ENCODE results near the gene CNTD1. TPM values are rescaled to one million over a fixed set of nuclear protein-coding genes. Genes with fewer than 3 reads are reported as not detected.

CNTD1 gene
- total RNA-seq, 1 donor from 2014 or later = not detected

Other genes starting within 250 kb of the CNTD1 start
- gene HSD17B1, start 245.9 kb upstream of the CNTD1 start, total RNA-seq = 0.42 and 0.83 TPM in 2 replicates
- 97.7 and 109 TPM in 2 replicates for gene COASY, start 236.7 kb upstream of the CNTD1 start, total RNA-seq
- gene MLX, start 231.8 kb upstream of the CNTD1 start, total RNA-seq = 67.8 and 72.6 TPM in 2 replicates
- gene PSMC3IP, start 221.1 kb upstream of the CNTD1 start, total RNA-seq = 29.1 and 31.1 TPM in 2 replicates
- 35.8 and 38.3 TPM in 2 replicates for gene RETREG3, start 189.5 kb upstream of the CNTD1 start, total RNA-seq
- gene TUBG1, start 189.2 kb upstream of the CNTD1 start, total RNA-seq = 99.9 and 100 TPM in 2 replicates
- 11.8 and 12.9 TPM in 2 replicates for gene TUBG2, start 139.6 kb upstream of the CNTD1 start, total RNA-seq
- 0.77 and 1.1 TPM in 2 replicates for gene PLEKHH3, start 121.9 kb upstream of the CNTD1 start, total RNA-seq
- gene CCR10, start 117.0 kb upstream of the CNTD1 start, total RNA-seq = 0.17 and 0.75 TPM in 2 replicates
- 3.0 and 3.2 TPM in 2 replicates for gene CNTNAP1, start 116.3 kb upstream of the CNTD1 start, total RNA-seq
- gene EZH1, start 53.8 kb upstream of the CNTD1 start, total RNA-seq = 39.5 and 39.6 TPM in 2 replicates
- gene RAMP2, start 37.6 kb upstream of the CNTD1 start, total RNA-seq = not detected in 2 replicates
- 89.5 and 93.7 TPM in 2 replicates for gene VPS25, start 25.4 kb upstream of the CNTD1 start, total RNA-seq
- gene WNK4, start 18.3 kb upstream of the CNTD1 start, total RNA-seq = 0.12 TPM in 2 replicates
- gene COA3, start 157 bp upstream of the CNTD1 start, total RNA-seq = 50.4 and 50.7 TPM in 2 replicates
- gene BECN1, start 25.4 kb downstream of the CNTD1 start, total RNA-seq = 94.1 and 106 TPM in 2 replicates
- gene PSME3, start 34.5 kb downstream of the CNTD1 start, total RNA-seq = 232 and 250 TPM in 2 replicates
- gene AOC2, start 45.7 kb downstream of the CNTD1 start, total RNA-seq = 3.3 and 4.2 TPM in 2 replicates
- 1.8 and 2.2 TPM in 2 replicates for gene AOC3, start 52.3 kb downstream of the CNTD1 start, total RNA-seq
- gene G6PC1, start 101.9 kb downstream of the CNTD1 start, total RNA-seq = not detected in 2 replicates
- gene AARSD1, start 165.6 kb downstream of the CNTD1 start, total RNA-seq = 78.2 and 78.4 TPM in 2 replicates
- 0.66 and 1.4 TPM in 2 replicates for gene PTGES3L, start 181.2 kb downstream of the CNTD1 start, total RNA-seq
- gene RUNDC1, start 181.7 kb downstream of the CNTD1 start, total RNA-seq = 20.2 and 20.5 TPM in 2 replicates
- 1,178 and 1,206 TPM in 2 replicates for gene RPL27, start 199.6 kb downstream of the CNTD1 start, total RNA-seq
- 51.9 and 55.2 TPM in 2 replicates for gene IFI35, start 207.9 kb downstream of the CNTD1 start, total RNA-seq
- gene VAT1, start 223.5 kb downstream of the CNTD1 start, total RNA-seq = 17.9 and 18.8 TPM in 2 replicates
- gene RND2, start 226.4 kb downstream of the CNTD1 start, total RNA-seq = 0.07 TPM in 2 replicates